GM23338 (cell line): ENCODE results near the gene GLDC. TPM values are rescaled to one million over a fixed set of nuclear protein-coding genes. Genes with fewer than 3 reads are reported as not detected.

Experiments
- ATAC-seq: fragments of 200-7000 bp; cut with Tn5 transposase; 3 replicates; pipeline ENCODE4 v1.9.1; 2020
- DNase-seq: peaks from one replicate; pipeline ENCODE4 v3.0.0-alpha.2; 2015; ENCODE audit warnings: low spot score
- H2AFZ ChIP-seq: fragments of 200-600 bp; sonication (generic); 2 replicates; pipeline ENCODE4 v1.8.0; 2016; ENCODE audit warnings: antibody characterized with exemption, mild to moderate bottlenecking, moderate library complexity
- H3F3A ChIP-seq: fragments of 200-600 bp; sonication (generic); replicated peaks from 2 replicates; pipeline ENCODE4 v1.8.0; 2017; ENCODE audit warnings: antibody characterized with exemption, mixed run types, low read depth
- H3K27ac ChIP-seq: fragments of 200-600 bp; sonication (generic); 2 replicates; pipeline ENCODE4 v1.6.1; 2016; ENCODE audit warnings: low read depth
- H3K27me3 ChIP-seq: fragments of 200-600 bp; sonication (generic); 2 replicates; pipeline ENCODE4 v1.8.0; 2016; ENCODE audit warnings: mild to moderate bottlenecking, mixed run types, moderate library complexity; ENCODE audit not compliant: insufficient read depth
- H3K36me3 ChIP-seq: fragments of 200-600 bp; sonication (generic); 2 replicates; pipeline ENCODE4 v1.8.0; 2016; ENCODE audit warnings: mild to moderate bottlenecking; ENCODE audit not compliant: insufficient read depth
- H3K4me1 ChIP-seq: fragments of 200-600 bp; sonication (generic); 2 replicates; pipeline ENCODE4 v1.8.0; 2016; ENCODE audit warnings: mild to moderate bottlenecking, moderate library complexity; ENCODE audit not compliant: insufficient read depth
- H3K4me2 ChIP-seq: fragments of 200-600 bp; sonication (generic); 2 replicates; pipeline ENCODE4 v1.7.1; 2017; ENCODE audit warnings: mixed run types
- H3K4me3 ChIP-seq: fragments of 200-600 bp; sonication (generic); 2 replicates; pipeline ENCODE4 v1.6.1; 2016; ENCODE audit warnings: mixed run types
- H3K79me2 ChIP-seq: fragments of 200-600 bp; sonication (generic); replicated peaks from 2 replicates; pipeline ENCODE4 v1.8.0; 2017; ENCODE audit warnings: mild to moderate bottlenecking; ENCODE audit not compliant: insufficient read depth
- H3K9me2 ChIP-seq: fragments of 200-600 bp; sonication (generic); 2 replicates; pipeline ENCODE4 v1.8.0; 2017; ENCODE audit not compliant: insufficient read depth
- H4K20me1 ChIP-seq: fragments of 200-600 bp; sonication (generic); replicated peaks from 2 replicates; pipeline ENCODE4 v1.8.0; 2017; ENCODE audit warnings: mild to moderate bottlenecking; ENCODE audit not compliant: insufficient read depth
- H3K27ac Mint-ChIP-seq: 2 replicates; pipeline ENCODE4 v1.8.0; 2020; ENCODE audit warnings: inconsistent platforms, mild to moderate bottlenecking, moderate library complexity, mixed read lengths
- H3K27me3 Mint-ChIP-seq: 3 replicates; pipeline ENCODE4 v1.8.0; 2022; ENCODE audit warnings: low read depth, mild to moderate bottlenecking, moderate library complexity, mixed read lengths, inconsistent platforms; ENCODE audit not compliant: insufficient read depth, poor library complexity
- H3K36me3 Mint-ChIP-seq: 3 replicates; pipeline ENCODE4 v1.8.0; 2021; ENCODE audit warnings: low read depth, mild to moderate bottlenecking, inconsistent platforms, moderate library complexity, mixed read lengths
- H3K4me1 Mint-ChIP-seq: 3 replicates; pipeline ENCODE4 v1.8.0; 2020; ENCODE audit warnings: mild to moderate bottlenecking, inconsistent platforms, mixed read lengths
- H3K4me3 Mint-ChIP-seq: 3 replicates; pipeline ENCODE4 v1.8.0; 2021; ENCODE audit warnings: moderate library complexity, mild to moderate bottlenecking, inconsistent platforms, mixed read lengths
- H3K9me3 Mint-ChIP-seq: 3 replicates; pipeline ENCODE4 v1.8.0; 2020; ENCODE audit warnings: moderate library complexity, mild to moderate bottlenecking, inconsistent platforms, mixed read lengths
- CREB1 ChIP-seq: fragments of 250-450 bp; sonication (Bioruptor Pico); IDR thresholded peaks from 2 replicates; pipeline ENCODE4 v1.5.0; 2020; ENCODE audit warnings: low read depth, mild to moderate bottlenecking, moderate library complexity
- EZH2phosphoT487 ChIP-seq: fragments of 200-600 bp; sonication (generic); IDR thresholded peaks from one replicate; pipeline ENCODE4 v1.8.1; 2018; ENCODE audit warnings: antibody characterized with exemption; ENCODE audit not compliant: unreplicated experiment
- JUNB ChIP-seq: IDR thresholded peaks from one replicate; pipeline ENCODE4 v1.6.1; 2016; ENCODE audit warnings: antibody characterized with exemption; ENCODE audit not compliant: unreplicated experiment
- NANOG ChIP-seq: IDR thresholded peaks from 2 replicates; pipeline ENCODE4 v1.6.1; 2016; ENCODE audit warnings: antibody characterized with exemption, borderline replicate concordance
- STAT1 ChIP-seq: IDR thresholded peaks from one replicate; pipeline ENCODE4 v1.6.1; 2016; ENCODE audit warnings: antibody characterized with exemption; ENCODE audit not compliant: unreplicated experiment
- ZNF331 ChIP-seq: fragments of 250-450 bp; sonication (Bioruptor Pico); IDR thresholded peaks from 2 replicates; pipeline ENCODE4 v1.5.0; 2020; ENCODE audit warnings: low read depth, mild to moderate bottlenecking, moderate library complexity
- polyA plus RNA-seq: library from polyadenylated mRNA; unstranded; fragments of >200 nt; fragmentation: Nextera tagmentation; extraction: Ambion mirVana; gene quantifications from 2 replicates; pipeline ENCODE4 v1.2.1, GENCODE V29; 2016
- total RNA-seq: library from RNA; depleted of rRNA; stranded (reverse); fragments of >200 nt; shearing (Covaris generic); gene quantifications from 2 replicates; pipeline ENCODE4 v1.2.3, GENCODE V29; 2014
- TF ChIP-seq, protein P1 (sequence below): fragments of 250-450 bp; sonication (Bioruptor Pico); IDR thresholded peaks from 2 replicates; pipeline ENCODE4 v1.5.0; 2020; ENCODE audit warnings: mild to moderate bottlenecking, moderate library complexity
- TF ChIP-seq, protein P2 (sequence below), 2 experiments: fragments of 200-600 bp in 1 of 2; sonication (generic) in 1 of 2; conservative IDR thresholded peaks; 2 replicates each; pipeline versions ENCODE4 v1.5.1 to v1.6.1; 2016 to 2017; ENCODE audit warnings: antibody characterized with exemption in 2 of 2, low read depth in 2 of 2, mild to moderate bottlenecking in 2 of 2, moderate library complexity in 1 of 2
- TF ChIP-seq, protein P3 (sequence below): IDR thresholded peaks from one replicate; pipeline ENCODE4 v1.6.1; 2018; ENCODE audit warnings: antibody characterized with exemption; ENCODE audit not compliant: unreplicated experiment
- TF ChIP-seq, protein P4 (sequence below): IDR thresholded peaks from 2 replicates; pipeline ENCODE4 v1.6.1; 2016; ENCODE audit warnings: antibody characterized with exemption

Gene GLDC
- total and polyA plus RNA-seq, 2 experiments from 2014 or later: 63.5 to 139 TPM

DNA sequence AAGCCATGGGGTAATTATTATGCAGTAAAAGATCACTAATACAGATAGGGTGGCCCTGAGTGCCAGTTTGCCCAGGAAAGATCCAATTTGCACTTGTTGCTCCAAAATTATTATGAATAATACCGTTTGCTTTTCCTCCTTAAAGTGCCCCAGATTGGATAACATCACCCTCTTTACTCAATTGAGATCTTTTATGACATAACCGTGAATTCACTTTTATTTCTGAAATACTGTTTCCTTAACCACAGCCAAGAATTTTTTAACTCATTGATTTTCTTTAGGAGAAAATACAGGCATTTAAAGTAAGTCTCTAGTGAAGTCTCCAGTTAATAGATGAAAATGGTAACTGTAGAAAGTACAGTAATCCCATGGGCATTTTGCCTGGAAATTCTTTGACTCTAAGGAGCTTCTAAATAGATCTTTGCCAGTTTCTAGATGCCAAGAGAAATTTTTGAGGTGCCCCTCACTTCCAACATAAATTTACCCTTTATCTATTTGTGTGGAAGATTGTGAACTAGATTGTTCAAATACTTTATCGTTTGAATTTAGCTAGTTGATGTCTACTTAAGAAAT lies 133.4 kb downstream of the GLDC start:
- Histone ChIP-seq H3F3A (no peaks in the 10 kb centered on the region), H2AFZ (no peak overlapping the region), H3K79me2 (no peaks in the 10 kb centered on the region), H3K27ac (no peak overlapping the region), H3K36me3 (no peaks in the 10 kb centered on the region; the same call in 1 of the 2 replicates), H3K4me2 (no peak overlapping the region), H3K9me2 (no peaks in the 10 kb centered on the region), H3K27me3 (no peaks in the 10 kb centered on the region), H3K4me1 (no peaks in the 10 kb centered on the region), H4K20me1 (no peaks in the 10 kb centered on the region), H3K4me3 (no peak overlapping the region)
- no peak for DNase-seq
- no peak overlapping the region for H3K27ac Mint-ChIP-seq
- no peak for TF ChIP-seq ZNF331 (CRISPR knock-in tag)
- TF ChIP-seq, protein P1, sequence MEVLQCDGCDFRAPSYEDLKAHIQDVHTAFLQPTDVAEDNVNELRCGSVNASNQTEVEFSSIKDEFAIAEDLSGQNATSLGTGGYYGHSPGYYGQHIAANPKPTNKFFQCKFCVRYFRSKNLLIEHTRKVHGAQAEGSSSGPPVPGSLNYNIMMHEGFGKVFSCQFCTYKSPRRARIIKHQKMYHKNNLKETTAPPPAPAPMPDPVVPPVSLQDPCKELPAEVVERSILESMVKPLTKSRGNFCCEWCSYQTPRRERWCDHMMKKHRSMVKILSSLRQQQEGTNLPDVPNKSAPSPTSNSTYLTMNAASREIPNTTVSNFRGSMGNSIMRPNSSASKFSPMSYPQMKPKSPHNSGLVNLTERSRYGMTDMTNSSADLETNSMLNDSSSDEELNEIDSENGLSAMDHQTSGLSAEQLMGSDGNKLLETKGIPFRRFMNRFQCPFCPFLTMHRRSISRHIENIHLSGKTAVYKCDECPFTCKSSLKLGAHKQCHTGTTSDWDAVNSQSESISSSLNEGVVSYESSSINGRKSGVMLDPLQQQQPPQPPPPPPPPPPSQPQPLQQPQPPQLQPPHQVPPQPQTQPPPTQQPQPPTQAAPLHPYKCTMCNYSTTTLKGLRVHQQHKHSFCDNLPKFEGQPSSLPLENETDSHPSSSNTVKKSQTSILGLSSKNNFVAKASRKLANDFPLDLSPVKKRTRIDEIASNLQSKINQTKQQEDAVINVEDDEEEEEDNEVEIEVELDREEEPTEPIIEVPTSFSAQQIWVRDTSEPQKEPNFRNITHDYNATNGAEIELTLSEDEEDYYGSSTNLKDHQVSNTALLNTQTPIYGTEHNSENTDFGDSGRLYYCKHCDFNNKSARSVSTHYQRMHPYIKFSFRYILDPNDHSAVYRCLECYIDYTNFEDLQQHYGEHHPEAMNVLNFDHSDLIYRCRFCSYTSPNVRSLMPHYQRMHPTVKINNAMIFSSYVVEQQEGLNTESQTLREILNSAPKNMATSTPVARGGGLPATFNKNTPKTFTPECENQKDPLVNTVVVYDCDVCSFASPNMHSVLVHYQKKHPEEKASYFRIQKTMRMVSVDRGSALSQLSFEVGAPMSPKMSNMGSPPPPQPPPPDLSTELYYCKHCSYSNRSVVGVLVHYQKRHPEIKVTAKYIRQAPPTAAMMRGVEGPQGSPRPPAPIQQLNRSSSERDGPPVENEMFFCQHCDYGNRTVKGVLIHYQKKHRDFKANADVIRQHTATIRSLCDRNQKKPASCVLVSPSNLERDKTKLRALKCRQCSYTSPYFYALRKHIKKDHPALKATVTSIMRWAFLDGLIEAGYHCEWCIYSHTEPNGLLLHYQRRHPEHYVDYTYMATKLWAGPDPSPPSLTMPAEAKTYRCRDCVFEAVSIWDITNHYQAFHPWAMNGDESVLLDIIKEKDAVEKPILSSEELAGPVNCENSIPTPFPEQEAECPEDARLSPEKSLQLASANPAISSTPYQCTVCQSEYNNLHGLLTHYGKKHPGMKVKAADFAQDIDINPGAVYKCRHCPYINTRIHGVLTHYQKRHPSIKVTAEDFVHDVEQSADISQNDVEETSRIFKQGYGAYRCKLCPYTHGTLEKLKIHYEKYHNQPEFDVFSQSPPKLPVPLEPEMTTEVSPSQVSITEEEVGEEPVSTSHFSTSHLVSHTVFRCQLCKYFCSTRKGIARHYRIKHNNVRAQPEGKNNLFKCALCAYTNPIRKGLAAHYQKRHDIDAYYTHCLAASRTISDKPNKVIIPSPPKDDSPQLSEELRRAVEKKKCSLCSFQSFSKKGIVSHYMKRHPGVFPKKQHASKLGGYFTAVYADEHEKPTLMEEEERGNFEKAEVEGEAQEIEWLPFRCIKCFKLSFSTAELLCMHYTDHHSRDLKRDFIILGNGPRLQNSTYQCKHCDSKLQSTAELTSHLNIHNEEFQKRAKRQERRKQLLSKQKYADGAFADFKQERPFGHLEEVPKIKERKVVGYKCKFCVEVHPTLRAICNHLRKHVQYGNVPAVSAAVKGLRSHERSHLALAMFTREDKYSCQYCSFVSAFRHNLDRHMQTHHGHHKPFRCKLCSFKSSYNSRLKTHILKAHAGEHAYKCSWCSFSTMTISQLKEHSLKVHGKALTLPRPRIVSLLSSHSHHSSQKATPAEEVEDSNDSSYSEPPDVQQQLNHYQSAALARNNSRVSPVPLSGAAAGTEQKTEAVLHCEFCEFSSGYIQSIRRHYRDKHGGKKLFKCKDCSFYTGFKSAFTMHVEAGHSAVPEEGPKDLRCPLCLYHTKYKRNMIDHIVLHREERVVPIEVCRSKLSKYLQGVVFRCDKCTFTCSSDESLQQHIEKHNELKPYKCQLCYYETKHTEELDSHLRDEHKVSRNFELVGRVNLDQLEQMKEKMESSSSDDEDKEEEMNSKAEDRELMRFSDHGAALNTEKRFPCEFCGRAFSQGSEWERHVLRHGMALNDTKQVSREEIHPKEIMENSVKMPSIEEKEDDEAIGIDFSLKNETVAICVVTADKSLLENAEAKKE (CRISPR knock-in tag): no peak
- TF ChIP-seq, protein P2, sequence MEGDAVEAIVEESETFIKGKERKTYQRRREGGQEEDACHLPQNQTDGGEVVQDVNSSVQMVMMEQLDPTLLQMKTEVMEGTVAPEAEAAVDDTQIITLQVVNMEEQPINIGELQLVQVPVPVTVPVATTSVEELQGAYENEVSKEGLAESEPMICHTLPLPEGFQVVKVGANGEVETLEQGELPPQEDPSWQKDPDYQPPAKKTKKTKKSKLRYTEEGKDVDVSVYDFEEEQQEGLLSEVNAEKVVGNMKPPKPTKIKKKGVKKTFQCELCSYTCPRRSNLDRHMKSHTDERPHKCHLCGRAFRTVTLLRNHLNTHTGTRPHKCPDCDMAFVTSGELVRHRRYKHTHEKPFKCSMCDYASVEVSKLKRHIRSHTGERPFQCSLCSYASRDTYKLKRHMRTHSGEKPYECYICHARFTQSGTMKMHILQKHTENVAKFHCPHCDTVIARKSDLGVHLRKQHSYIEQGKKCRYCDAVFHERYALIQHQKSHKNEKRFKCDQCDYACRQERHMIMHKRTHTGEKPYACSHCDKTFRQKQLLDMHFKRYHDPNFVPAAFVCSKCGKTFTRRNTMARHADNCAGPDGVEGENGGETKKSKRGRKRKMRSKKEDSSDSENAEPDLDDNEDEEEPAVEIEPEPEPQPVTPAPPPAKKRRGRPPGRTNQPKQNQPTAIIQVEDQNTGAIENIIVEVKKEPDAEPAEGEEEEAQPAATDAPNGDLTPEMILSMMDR (conservative IDR thresholded peaks at IDR 0.05; ENCODE audit: low read depth in 2 of 2): no peak
- no peak for TF ChIP-seq STAT1
- TF ChIP-seq EZH2phosphoT487: no peak
- TF ChIP-seq, protein P3, sequence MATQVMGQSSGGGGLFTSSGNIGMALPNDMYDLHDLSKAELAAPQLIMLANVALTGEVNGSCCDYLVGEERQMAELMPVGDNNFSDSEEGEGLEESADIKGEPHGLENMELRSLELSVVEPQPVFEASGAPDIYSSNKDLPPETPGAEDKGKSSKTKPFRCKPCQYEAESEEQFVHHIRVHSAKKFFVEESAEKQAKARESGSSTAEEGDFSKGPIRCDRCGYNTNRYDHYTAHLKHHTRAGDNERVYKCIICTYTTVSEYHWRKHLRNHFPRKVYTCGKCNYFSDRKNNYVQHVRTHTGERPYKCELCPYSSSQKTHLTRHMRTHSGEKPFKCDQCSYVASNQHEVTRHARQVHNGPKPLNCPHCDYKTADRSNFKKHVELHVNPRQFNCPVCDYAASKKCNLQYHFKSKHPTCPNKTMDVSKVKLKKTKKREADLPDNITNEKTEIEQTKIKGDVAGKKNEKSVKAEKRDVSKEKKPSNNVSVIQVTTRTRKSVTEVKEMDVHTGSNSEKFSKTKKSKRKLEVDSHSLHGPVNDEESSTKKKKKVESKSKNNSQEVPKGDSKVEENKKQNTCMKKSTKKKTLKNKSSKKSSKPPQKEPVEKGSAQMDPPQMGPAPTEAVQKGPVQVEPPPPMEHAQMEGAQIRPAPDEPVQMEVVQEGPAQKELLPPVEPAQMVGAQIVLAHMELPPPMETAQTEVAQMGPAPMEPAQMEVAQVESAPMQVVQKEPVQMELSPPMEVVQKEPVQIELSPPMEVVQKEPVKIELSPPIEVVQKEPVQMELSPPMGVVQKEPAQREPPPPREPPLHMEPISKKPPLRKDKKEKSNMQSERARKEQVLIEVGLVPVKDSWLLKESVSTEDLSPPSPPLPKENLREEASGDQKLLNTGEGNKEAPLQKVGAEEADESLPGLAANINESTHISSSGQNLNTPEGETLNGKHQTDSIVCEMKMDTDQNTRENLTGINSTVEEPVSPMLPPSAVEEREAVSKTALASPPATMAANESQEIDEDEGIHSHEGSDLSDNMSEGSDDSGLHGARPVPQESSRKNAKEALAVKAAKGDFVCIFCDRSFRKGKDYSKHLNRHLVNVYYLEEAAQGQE: no peak
- no peak for TF ChIP-seq CREB1
- TF ChIP-seq NANOG: no peak
- TF ChIP-seq JUNB: no peak
- TF ChIP-seq, protein P4, sequence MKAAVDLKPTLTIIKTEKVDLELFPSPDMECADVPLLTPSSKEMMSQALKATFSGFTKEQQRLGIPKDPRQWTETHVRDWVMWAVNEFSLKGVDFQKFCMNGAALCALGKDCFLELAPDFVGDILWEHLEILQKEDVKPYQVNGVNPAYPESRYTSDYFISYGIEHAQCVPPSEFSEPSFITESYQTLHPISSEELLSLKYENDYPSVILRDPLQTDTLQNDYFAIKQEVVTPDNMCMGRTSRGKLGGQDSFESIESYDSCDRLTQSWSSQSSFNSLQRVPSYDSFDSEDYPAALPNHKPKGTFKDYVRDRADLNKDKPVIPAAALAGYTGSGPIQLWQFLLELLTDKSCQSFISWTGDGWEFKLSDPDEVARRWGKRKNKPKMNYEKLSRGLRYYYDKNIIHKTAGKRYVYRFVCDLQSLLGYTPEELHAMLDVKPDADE: no peak
- H3K9me3 Mint-ChIP-seq: no peaks in the 10 kb centered on the region; the same call in 2 of the 3 replicates
- ATAC-seq: no peak
- no peaks in the 10 kb centered on the region for H3K4me1 Mint-ChIP-seq
- H3K4me3 Mint-ChIP-seq: no peak overlapping the region
- peaks cover 2% of the 10 kb centered on the region for H3K27me3 Mint-ChIP-seq
- peaks cover 7% of the 10 kb centered on the region; the same call in 2 of the 3 replicates for H3K36me3 Mint-ChIP-seq
